CD4-positive, CD25-positive, alpha-beta regulatory T cell (primary cell): ENCODE data around the gene S100A8. TPM values are rescaled to one million over a fixed set of nuclear protein-coding genes. Genes with fewer than 3 reads are reported as not detected.

ENCODE experiments used
- ATAC-seq, 2 donors: fragments of 150-1000 bp; cut with Tn5 transposase; one replicate each; pipeline ENCODE4 v1.10.0; 2021; ENCODE audit warnings: low read depth in 2 of 2, moderate number of reproducible peaks in 2 of 2, moderate library complexity in 1 of 2
- DNase-seq, 3 donors: peaks; one replicate each; pipeline versions ENCODE4 v3.0.0 to v3.0.0-alpha.2; 2012 to 2022; ENCODE audit warnings: mixed read lengths in 1 of 3
- H3K27ac ChIP-seq: one replicate; pipeline ENCODE4 v1.7.0; 2013; ENCODE audit warnings: mild to moderate bottlenecking, low read length; ENCODE audit not compliant: insufficient read depth, poor library complexity, severe bottlenecking
- H3K27me3 ChIP-seq: one replicate; pipeline ENCODE4 v1.7.0; 2013; ENCODE audit warnings: low read length; ENCODE audit not compliant: control insufficient read depth, insufficient read depth
- H3K36me3 ChIP-seq: one replicate; pipeline ENCODE4 v1.7.0; 2013; ENCODE audit warnings: mild to moderate bottlenecking, low read length, moderate library complexity; ENCODE audit not compliant: control insufficient read depth, insufficient read depth
- H3K4me1 ChIP-seq: 2 replicates; pipeline ENCODE4 v1.7.0; 2013; ENCODE audit warnings: mild to moderate bottlenecking, low read length; ENCODE audit not compliant: insufficient read depth, control insufficient read depth, poor library complexity, severe bottlenecking
- H3K4me3 ChIP-seq: one replicate; pipeline ENCODE4 v1.7.0; 2013; ENCODE audit warnings: low read depth, mild to moderate bottlenecking, low read length, moderate library complexity
- H3K9me3 ChIP-seq, 2 experiments: 1 replicate in 1 of 2; 2 replicates in 1 of 2; pipeline ENCODE4 v1.7.0; 2013; ENCODE audit warnings: low read length in 2 of 2, mild to moderate bottlenecking in 1 of 2, moderate library complexity in 1 of 2; ENCODE audit not compliant: control insufficient read depth in 2 of 2
- H3K27ac Mint-ChIP-seq, 3 donors: one replicate each; pipeline ENCODE4 v1.8.0; 2020 to 2022; ENCODE audit warnings: mild to moderate bottlenecking in 3 of 3, mixed read lengths in 3 of 3, moderate library complexity in 2 of 3
- H3K27me3 Mint-ChIP-seq: one replicate; pipeline ENCODE4 v1.8.0; 2022; ENCODE audit warnings: mild to moderate bottlenecking, mixed read lengths
- H3K36me3 Mint-ChIP-seq: one replicate; pipeline ENCODE4 v1.8.0; 2020; ENCODE audit warnings: mixed read lengths
- H3K4me1 Mint-ChIP-seq, 4 donors: one replicate each; pipeline ENCODE4 v1.8.0; 2020 to 2022; ENCODE audit warnings: mixed read lengths in 4 of 4, mild to moderate bottlenecking in 1 of 4
- H3K4me3 Mint-ChIP-seq, 4 donors: one replicate each; pipeline ENCODE4 v1.8.0; 2020 to 2022; ENCODE audit warnings: mild to moderate bottlenecking in 4 of 4, mixed read lengths in 4 of 4, moderate library complexity in 3 of 4
- H3K9me3 Mint-ChIP-seq, 7 donors: one replicate each; pipeline ENCODE4 v1.8.0; 2020 to 2022; ENCODE audit warnings: mixed read lengths in 7 of 7, mild to moderate bottlenecking in 3 of 7, moderate library complexity in 2 of 7
- polyA plus RNA-seq, 4 donors: library from polyadenylated mRNA; unstranded; fragments of 300-500 nt; fragmentation: Illumina TruSeq; gene quantifications; one replicate each; pipeline ENCODE4 v1.2.3, GENCODE V29; 2021
- total RNA-seq: library from RNA; stranded (reverse); gene quantifications from one replicate; pipeline ENCODE4 v1.2.3, GENCODE V29; 2022

Gene S100A8
- total and polyA plus RNA-seq, 5 donors from 2014 or later, result 2.7 to 32.7 (median 7.8) TPM; not detected in 2

DNA sequence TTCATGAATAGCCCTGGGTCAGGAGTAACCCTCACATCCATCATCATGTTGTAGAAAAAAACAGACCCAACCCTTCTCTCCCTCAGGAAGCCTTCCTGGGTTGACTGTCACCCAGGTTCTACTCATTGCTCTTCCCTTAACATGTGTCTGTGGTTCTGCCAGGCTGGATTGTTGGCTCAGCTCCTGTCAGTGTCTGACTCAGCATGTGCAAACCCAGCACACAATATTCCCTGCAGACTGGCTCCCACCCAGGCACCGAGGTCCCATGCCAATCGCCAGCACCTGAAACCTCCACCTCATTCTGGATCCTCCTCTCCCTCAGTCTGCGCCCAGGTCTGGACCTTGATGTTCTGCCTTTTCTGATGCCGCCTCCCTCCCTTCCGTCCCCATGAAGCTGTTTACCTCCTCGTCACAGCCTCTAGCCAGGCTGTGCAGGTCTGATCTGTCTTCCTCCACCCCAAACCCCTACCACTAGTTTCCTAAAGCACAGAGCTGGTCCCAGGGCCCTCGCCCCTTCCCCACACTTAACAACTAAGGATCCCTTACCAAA is 4.3 kb upstream of the S100A8 start:
- no peak overlapping the region for H3K27ac ChIP-seq
- DNase-seq, result no peak
- no peak for ATAC-seq
- H3K36me3 Mint-ChIP-seq, result no peaks in the 10 kb centered on the region
- no peaks in the 10 kb centered on the region for H3K36me3 ChIP-seq
- H3K27ac Mint-ChIP-seq, result no peak overlapping the region
- no peaks in the 10 kb centered on the region for H3K4me1 ChIP-seq
- H3K4me1 Mint-ChIP-seq, result no peaks in the 10 kb centered on the region
- H3K4me3 ChIP-seq, result no peak overlapping the region
- peaks cover 2% of the 10 kb centered on the region for H3K27me3 ChIP-seq
- no peak overlapping the region for H3K4me3 Mint-ChIP-seq
- H3K9me3 ChIP-seq, result no peaks in the 10 kb centered on the region
- peaks cover 16% of the 10 kb centered on the region for H3K27me3 Mint-ChIP-seq
- H3K9me3 Mint-ChIP-seq, result peaks cover 0 to 3% (median 0%) of the 10 kb centered on the region in 7 donors

DNA sequence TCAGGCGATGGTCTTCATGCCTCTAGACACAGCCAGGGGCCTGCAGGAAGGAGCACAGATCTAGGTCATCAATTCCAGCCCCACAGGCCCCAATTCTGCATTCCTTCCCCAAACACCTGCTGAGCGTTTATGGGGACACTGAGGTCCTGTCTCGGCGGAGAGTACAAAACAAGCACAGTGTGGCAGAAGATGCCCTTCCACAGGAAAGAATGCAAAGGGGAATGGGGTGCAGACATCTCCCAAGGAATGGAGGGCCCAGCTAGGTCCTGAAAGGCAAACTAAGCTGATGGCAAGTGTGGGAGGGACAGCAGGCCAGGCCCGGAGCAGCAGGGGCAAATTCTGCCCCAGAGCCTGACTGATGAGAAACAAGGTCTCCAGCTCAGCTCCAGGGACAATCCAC is 3.5 kb upstream of the S100A8 start:
- peaks cover 0 to 3% (median 0%) of the 10 kb centered on the region in 7 donors for H3K9me3 Mint-ChIP-seq
- H3K4me1 ChIP-seq, result no peaks in the 10 kb centered on the region
- H3K27me3 ChIP-seq, result no peaks in the 10 kb centered on the region
- no peaks in the 10 kb centered on the region for H3K36me3 Mint-ChIP-seq
- DNase-seq (no peak), ATAC-seq (no peak)
- peaks cover 0 to 1% (median 0%) of the 10 kb centered on the region in 4 donors for H3K4me1 Mint-ChIP-seq
- no peak overlapping the region for H3K4me3 ChIP-seq
- no peaks in the 10 kb centered on the region for H3K36me3 ChIP-seq
- peaks cover 16% of the 10 kb centered on the region for H3K27me3 Mint-ChIP-seq
- no peak overlapping the region for H3K27ac Mint-ChIP-seq
- no peaks in the 10 kb centered on the region for H3K9me3 ChIP-seq
- no peak overlapping the region for H3K27ac ChIP-seq
- no peak overlapping the region for H3K4me3 Mint-ChIP-seq

DNA sequence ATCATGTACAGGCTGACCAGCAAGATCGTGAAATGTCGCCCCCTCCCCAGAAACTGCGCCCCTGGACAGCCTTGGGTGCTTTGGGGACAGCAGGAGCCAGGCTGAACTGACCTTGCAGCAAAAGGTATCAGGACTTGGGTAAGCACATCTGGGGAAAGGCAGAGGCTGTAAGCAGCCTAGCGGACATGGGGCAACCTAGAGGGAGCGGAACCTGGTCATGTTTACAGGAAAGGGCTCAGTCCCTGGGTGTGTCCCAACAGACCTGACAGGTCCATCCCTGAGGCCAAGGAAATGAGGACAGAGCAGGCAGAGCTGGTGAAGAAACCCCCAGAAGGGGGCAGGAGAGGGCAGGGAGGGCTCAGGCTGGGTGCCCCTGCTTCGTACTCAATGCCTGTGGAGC is 3.1 kb upstream of the S100A8 start:
- H3K4me3 Mint-ChIP-seq, result no peak overlapping the region
- peaks cover 0 to 1% (median 0%) of the 10 kb centered on the region in 4 donors for H3K4me1 Mint-ChIP-seq
- H3K27ac Mint-ChIP-seq, result no peak overlapping the region
- no peak overlapping the region for H3K27ac ChIP-seq
- peaks cover 16% of the 10 kb centered on the region for H3K27me3 Mint-ChIP-seq
- H3K4me1 ChIP-seq, result no peaks in the 10 kb centered on the region
- H3K9me3 Mint-ChIP-seq, result peaks cover 0 to 3% (median 0%) of the 10 kb centered on the region in 7 donors
- no peak overlapping the region for H3K4me3 ChIP-seq
- H3K27me3 ChIP-seq, result no peaks in the 10 kb centered on the region
- DNase-seq (no peak), ATAC-seq (no peak)
- no peaks in the 10 kb centered on the region for H3K36me3 Mint-ChIP-seq
- H3K9me3 ChIP-seq, result no peaks in the 10 kb centered on the region
- H3K36me3 ChIP-seq, result no peaks in the 10 kb centered on the region

DNA sequence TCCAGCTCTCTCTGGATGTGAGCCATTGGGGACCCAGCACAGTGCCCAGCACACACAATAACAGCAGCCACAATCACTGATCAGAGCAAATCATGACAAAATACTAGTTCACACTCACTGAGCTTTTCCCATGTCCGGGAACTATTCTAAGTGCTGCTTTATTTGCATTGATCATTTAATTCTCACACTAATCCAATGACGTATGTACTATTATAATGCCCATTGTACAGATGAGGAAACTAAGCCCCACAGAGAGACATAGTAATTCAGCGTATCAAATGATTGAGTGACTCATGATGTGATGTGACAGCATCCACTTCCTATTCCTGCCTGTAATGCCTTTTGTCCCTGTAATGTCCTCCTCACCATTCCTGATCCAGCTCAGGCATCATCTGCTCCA is 1.9 kb upstream of the S100A8 start:
- Histone ChIP-seq H3K36me3 (no peaks in the 10 kb centered on the region), H3K4me1 (no peaks in the 10 kb centered on the region), H3K27ac (no peak overlapping the region), H3K4me3 (no peak overlapping the region), H3K9me3 (no peaks in the 10 kb centered on the region), H3K27me3 (no peaks in the 10 kb centered on the region)
- H3K4me3 Mint-ChIP-seq, result no peak overlapping the region
- H3K36me3 Mint-ChIP-seq, result no peaks in the 10 kb centered on the region
- no peak overlapping the region for H3K27ac Mint-ChIP-seq
- DNase-seq (no peak), ATAC-seq (no peak)
- peaks cover 0 to 2% (median 0%) of the 10 kb centered on the region in 7 donors for H3K9me3 Mint-ChIP-seq
- peaks cover 0 to 1% (median 0%) of the 10 kb centered on the region in 4 donors for H3K4me1 Mint-ChIP-seq
- peaks cover 17% of the 10 kb centered on the region for H3K27me3 Mint-ChIP-seq

DNA sequence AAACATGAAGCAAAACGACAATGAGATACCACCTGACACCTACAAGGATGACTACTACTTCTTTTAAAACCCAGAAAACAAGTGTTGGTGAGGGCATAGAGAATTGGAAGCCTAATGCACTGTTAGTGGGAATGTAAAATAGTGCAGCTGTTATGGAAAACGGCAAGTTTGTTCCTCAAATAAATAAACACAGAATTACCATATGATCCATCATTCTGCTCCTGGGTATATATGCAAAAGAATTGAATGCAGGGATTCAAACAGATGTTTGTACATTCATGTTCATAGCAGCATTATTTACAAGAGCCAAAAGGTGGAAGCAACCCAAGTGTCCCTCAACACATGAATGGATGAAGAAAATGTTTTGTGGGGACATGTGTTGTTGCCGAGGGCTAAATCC is 1.4 kb upstream of the S100A8 start:
- Histone ChIP-seq H3K27me3 (no peaks in the 10 kb centered on the region), H3K27ac (no peak overlapping the region), H3K9me3 (no peaks in the 10 kb centered on the region), H3K4me1 (no peaks in the 10 kb centered on the region), H3K4me3 (no peak overlapping the region), H3K36me3 (no peaks in the 10 kb centered on the region)
- Mint-ChIP-seq H3K36me3 (no peaks in the 10 kb centered on the region), H3K27me3 (peaks cover 22% of the 10 kb centered on the region), H3K9me3 (peaks cover 0 to 2% (median 0%) of the 10 kb centered on the region in 7 donors), H3K4me3 (no peak overlapping the region), H3K27ac (no peak overlapping the region), H3K4me1 (peaks cover 0 to 1% (median 0%) of the 10 kb centered on the region in 4 donors)
- DNase-seq (no peak), ATAC-seq (no peak)

DNA sequence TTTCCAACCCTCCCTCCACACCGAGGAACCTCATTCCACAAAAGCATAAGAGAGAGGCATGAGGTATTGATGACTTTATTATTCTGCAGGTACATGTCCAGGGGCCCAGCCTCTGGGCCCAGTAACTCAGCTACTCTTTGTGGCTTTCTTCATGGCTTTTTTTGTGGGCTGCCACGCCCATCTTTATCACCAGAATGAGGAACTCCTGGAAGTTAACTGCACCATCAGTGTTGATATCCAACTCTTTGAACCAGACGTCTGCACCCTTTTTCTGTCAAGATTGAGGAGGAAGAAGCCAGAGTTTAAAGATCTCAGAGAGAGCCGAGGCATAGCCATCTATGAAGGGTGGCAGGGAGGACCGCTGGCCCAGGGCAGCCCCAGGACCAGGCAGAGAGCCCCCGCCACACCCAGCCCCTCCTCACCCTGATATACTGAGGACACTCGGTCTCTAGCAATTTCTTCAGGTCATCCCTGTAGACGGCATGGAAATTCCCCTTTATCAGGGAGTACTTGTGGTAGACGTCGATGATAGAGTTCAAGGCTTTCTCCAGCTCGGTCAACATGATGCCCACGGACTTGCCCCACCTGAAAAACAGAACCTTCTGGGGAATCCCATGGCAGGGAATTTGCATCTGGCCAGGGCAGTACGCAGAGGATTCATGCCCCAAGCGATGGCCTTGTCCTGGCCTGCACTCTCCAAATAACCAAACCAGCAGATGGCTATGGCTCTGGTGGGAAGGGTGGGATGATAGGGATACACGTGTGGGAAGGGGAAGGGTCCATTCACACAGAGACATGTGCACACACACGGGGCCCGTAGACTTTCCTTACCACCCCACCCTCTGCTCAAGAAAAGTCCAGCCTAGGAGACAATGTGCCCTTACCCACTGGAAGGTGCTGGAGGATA is 647 bp downstream of the S100A8 start:
- H3K27me3 Mint-ChIP-seq, result peaks cover 22% of the 10 kb centered on the region
- no peak for DNase-seq
- no peaks in the 10 kb centered on the region for H3K36me3 Mint-ChIP-seq
- ATAC-seq, result no peak
- no peak overlapping the region for H3K4me3 ChIP-seq
- peaks cover 0 to 1% (median 0%) of the 10 kb centered on the region in 4 donors for H3K4me1 Mint-ChIP-seq
- H3K9me3 Mint-ChIP-seq, result peaks cover 0 to 2% (median 0%) of the 10 kb centered on the region in 7 donors
- H3K27ac ChIP-seq, result no peak overlapping the region
- no peaks in the 10 kb centered on the region for H3K9me3 ChIP-seq
- H3K36me3 ChIP-seq, result no peaks in the 10 kb centered on the region
- no peak overlapping the region for H3K4me3 Mint-ChIP-seq
- no peaks in the 10 kb centered on the region for H3K4me1 ChIP-seq
- peaks cover 2% of the 10 kb centered on the region for H3K27me3 ChIP-seq
- H3K27ac Mint-ChIP-seq, result no peak overlapping the region

DNA sequence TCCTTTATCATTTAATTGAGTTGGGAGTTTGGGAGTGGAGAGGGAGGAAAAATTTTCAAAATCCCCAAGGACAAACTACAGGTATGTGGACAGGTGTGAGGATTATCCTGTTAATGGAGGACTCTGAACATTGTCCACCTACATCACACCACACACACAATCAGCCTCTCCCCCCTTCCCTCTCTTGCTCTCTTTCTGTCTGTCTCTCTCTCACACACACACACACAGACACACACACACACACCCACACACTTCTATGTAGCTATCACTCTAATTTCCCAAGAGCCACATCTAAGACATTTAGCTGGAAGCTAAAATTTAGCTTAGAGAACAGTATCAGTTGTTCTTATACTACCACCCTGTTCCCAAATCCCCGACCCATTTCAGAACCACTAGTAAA is 1.5 kb downstream of the S100A8 start:
- no peaks in the 10 kb centered on the region for H3K4me1 ChIP-seq
- H3K4me3 ChIP-seq, result no peak overlapping the region
- no peak overlapping the region for H3K27ac ChIP-seq
- peaks cover 30% of the 10 kb centered on the region for H3K27me3 Mint-ChIP-seq
- no peak overlapping the region for H3K27ac Mint-ChIP-seq
- peaks cover 0 to 2% (median 0%) of the 10 kb centered on the region in 7 donors for H3K9me3 Mint-ChIP-seq
- H3K36me3 Mint-ChIP-seq, result no peaks in the 10 kb centered on the region
- H3K4me1 Mint-ChIP-seq, result peaks cover 0 to 1% (median 0%) of the 10 kb centered on the region in 4 donors
- no peak overlapping the region for H3K4me3 Mint-ChIP-seq
- DNase-seq (no peak), ATAC-seq (no peak)
- no peaks in the 10 kb centered on the region for H3K9me3 ChIP-seq
- H3K36me3 ChIP-seq, result no peaks in the 10 kb centered on the region
- peaks cover 2% of the 10 kb centered on the region for H3K27me3 ChIP-seq
